ENCODE results near the gene OGDH. TPM values are rescaled to one million over a fixed set of nuclear protein-coding genes. Genes with fewer than 3 reads are reported as not detected.
A peak's percentile ranks its signal among the peaks of the same experiment; 100 is the strongest.

The OGDH gene
- total RNA-seq, 1 experiment from 2014 or later: 75.1 TPM

GRCh38 chr7:44645254-44645653 is 38.8 kb downstream of the OGDH start:
- CTCF ChIA-PET: no interaction called here

GRCh38 chr7:44645696-44646095 is 39.3 kb downstream of the OGDH start:
- BruUV-seq (replicated peaks): no TSS peak
- POLR2A ChIA-PET: no interaction called here
- H3K4me3 Mint-ChIP-seq (ENCODE audit: unreplicated experiment): no peak overlapping the region

More at GRCh38 chr7:44645254-44645653, 38.8 kb downstream of the OGDH start:
- intact Hi-C loops (cut with micrococcal nuclease): no loop called here
- H3K36me3 Mint-ChIP-seq (ENCODE audit: insufficient read depth, unreplicated experiment): peaks cover 52% of the 10 kb centered on the region
- no peak for DNase-seq (ENCODE audit: unreplicated experiment)
- BruUV-seq (replicated peaks): no TSS peak
- TF ChIP-seq CTCF (IDR thresholded peaks at IDR 0.05; ENCODE audit: unreplicated experiment): no peak
- no peaks in the 10 kb centered on the region for H3K9me3 Mint-ChIP-seq (ENCODE audit: unreplicated experiment)
- no peak overlapping the region for H3K4me3 Mint-ChIP-seq (ENCODE audit: unreplicated experiment)
- H3K27ac Mint-ChIP-seq (ENCODE audit: low read depth, unreplicated experiment): no peak overlapping the region
- H3K27me3 Mint-ChIP-seq (ENCODE audit: insufficient read depth, unreplicated experiment): no peaks in the 10 kb centered on the region
- peaks cover 5% of the 10 kb centered on the region for H3K4me1 Mint-ChIP-seq (ENCODE audit: insufficient read depth, unreplicated experiment)
- POLR2A ChIA-PET: interaction anchor here (0.9 to 1.3 kb wide), 2 partner anchors 27 to 39 kb away, joined by 3 read pairs; partner anchors contain the start of gene OGDH

GRCh38 chr7:44646176-44646920 is 39.9 kb downstream of the OGDH start:
- Mint-ChIP-seq H3K27ac (ENCODE audit: low read depth, unreplicated experiment) (no peak overlapping the region), H3K4me3 (ENCODE audit: unreplicated experiment) (no peak overlapping the region), H3K27me3 (ENCODE audit: insufficient read depth, unreplicated experiment) (no peaks in the 10 kb centered on the region), H3K9me3 (ENCODE audit: unreplicated experiment) (no peaks in the 10 kb centered on the region), H3K36me3 (ENCODE audit: insufficient read depth, unreplicated experiment) (peaks cover 54% of the 10 kb centered on the region), H3K4me1 (ENCODE audit: insufficient read depth, unreplicated experiment) (no peaks in the 10 kb centered on the region)
- ChIA-PET POLR2A (no interaction called here), CTCF (no interaction called here)
- DNase-seq (ENCODE audit: unreplicated experiment): no peak
- intact Hi-C loops (cut with micrococcal nuclease): no loop called here
- TSS peak; percentile 8 for BruUV-seq (replicated peaks)
- no peak for TF ChIP-seq CTCF (IDR thresholded peaks at IDR 0.05; ENCODE audit: unreplicated experiment)

More at GRCh38 chr7:44645696-44646095, 39.3 kb downstream of the OGDH start:
- Mint-ChIP-seq H3K27ac (ENCODE audit: low read depth, unreplicated experiment) (no peak overlapping the region), H3K4me1 (ENCODE audit: insufficient read depth, unreplicated experiment) (peaks cover under 1% of the 10 kb centered on the region), H3K36me3 (ENCODE audit: insufficient read depth, unreplicated experiment) (peaks cover 51% of the 10 kb centered on the region), H3K27me3 (ENCODE audit: insufficient read depth, unreplicated experiment) (no peaks in the 10 kb centered on the region), H3K9me3 (ENCODE audit: unreplicated experiment) (no peaks in the 10 kb centered on the region)
- CTCF ChIA-PET: no interaction called here
- TF ChIP-seq CTCF (IDR thresholded peaks at IDR 0.05; ENCODE audit: unreplicated experiment): no peak
- intact Hi-C loops (cut with micrococcal nuclease): no loop called here
- no peak for DNase-seq (ENCODE audit: unreplicated experiment)

- Mint-ChIP-seq H3K27ac (ENCODE audit: low read depth, unreplicated experiment) (no peak overlapping the region), H3K36me3 (ENCODE audit: insufficient read depth, unreplicated experiment) (peaks cover 60% of the 10 kb centered on the region), H3K9me3 (ENCODE audit: unreplicated experiment) (no peaks in the 10 kb centered on the region), H3K27me3 (ENCODE audit: insufficient read depth, unreplicated experiment) (no peaks in the 10 kb centered on the region), H3K4me1 (ENCODE audit: insufficient read depth, unreplicated experiment) (no peaks in the 10 kb centered on the region), H3K4me3 (ENCODE audit: unreplicated experiment) (no peak overlapping the region)
- CTCF ChIA-PET: interaction anchor here (0.6 to 0.7 kb wide), 2 partner anchors 42 to 183 kb away, joined by 3 read pairs; no protein-coding TSS in a partner anchor
- no peak for DNase-seq (ENCODE audit: unreplicated experiment)
- POLR2A ChIA-PET: no interaction called here
- BruUV-seq (replicated peaks): no TSS peak
- TF ChIP-seq CTCF (IDR thresholded peaks at IDR 0.05; ENCODE audit: unreplicated experiment): no peak
- intact Hi-C loops (cut with micrococcal nuclease): no loop called here
Measured at GRCh38 chr7:44646921-44647636, 40.7 kb downstream of the OGDH start.
